ENCODE results near the gene PNPT1. TPM values are rescaled to one million over a fixed set of nuclear protein-coding genes. Genes with fewer than 3 reads are reported as not detected.
"Not testable (repeated sequence)": the region's sequence is repeated elsewhere in the genome, so short reads cannot be mapped to it uniquely, and the experiment has no call there.

Gene PNPT1
- total and polyA plus RNA-seq, 2 donors (not counting 3 experiments of a cell fraction or from before 2014, with no cell fraction given), result 6.6 to 32.4 TPM

- H3K36me3 ChIP-seq (ENCODE audit: control insufficient read depth in 2 of 2, extremely low read depth in 1 of 2, insufficient read depth in 2 of 2, low read length in 2 of 2); H4K20me1 ChIP-seq (replicated peaks; ENCODE audit: control insufficient read depth, extremely low read depth, insufficient read depth, low read length); dilution Hi-C loops (cut with MboI; ENCODE audit: extremely low pct_ligation_motif_present, low sequenced_read_pairs); FAIRE-seq; H3K4me1 ChIP-seq (ENCODE audit: control insufficient read depth, extremely low read depth, insufficient read depth, low read length); H3K9me3 ChIP-seq (replicated peaks; ENCODE audit: control insufficient read depth, insufficient read depth, low read length); H3K27me3 ChIP-seq (ENCODE audit: control insufficient read depth in 2 of 2, insufficient read depth in 2 of 2, low read length in 2 of 2); intact Hi-C loops (cut with micrococcal nuclease); H3K9ac ChIP-seq (replicated peaks; ENCODE audit: extremely low read depth, insufficient read depth, low read length); POLR2A ChIA-PET; BruUV-seq (replicated peaks); H3K27ac ChIP-seq (ENCODE audit: insufficient read depth, low read depth, low read length); H3K4me2 ChIP-seq (ENCODE audit: insufficient read depth, low read length); DNase-seq (ENCODE audit: low read depth, low spot score); H3K4me3 ChIP-seq (replicated peaks in 1 of 3; ENCODE audit: insufficient read depth in 1 of 3, low read depth in 1 of 3, low read length in 3 of 3); H2AFZ ChIP-seq (ENCODE audit: low read depth, low read length); H3K9me1 ChIP-seq (replicated peaks; ENCODE audit: control insufficient read depth, extremely low read depth, insufficient read depth, low read length): not testable (repeated sequence)
- CTCF ChIA-PET, result interaction anchor here (1.0 kb wide), 1 partner anchor 10 kb away, joined by 3 read pairs; no protein-coding TSS in a partner anchor
- H3K79me2 ChIP-seq (ENCODE audit: control insufficient read depth, insufficient read depth, low read length), result peaks cover 16% of the 10 kb centered on the region
These were observed 96.8 kb downstream of the PNPT1 start for GRCh38 chr2:55596795-55597194.

GRCh38 chr2:55595536-55595935 lies 98.1 kb downstream of the PNPT1 start:
- Histone ChIP-seq H3K9me1 (replicated peaks; ENCODE audit: control insufficient read depth, extremely low read depth, insufficient read depth, low read length) (no peaks in the 10 kb centered on the region), H3K36me3 (ENCODE audit: control insufficient read depth in 2 of 2, extremely low read depth in 1 of 2, insufficient read depth in 2 of 2, low read length in 2 of 2) (peaks cover 2 to 4% of the 10 kb centered on the region in 2 experiments), H3K27me3 (ENCODE audit: control insufficient read depth in 2 of 2, insufficient read depth in 2 of 2, low read length in 2 of 2) (no peaks in the 10 kb centered on the region), H3K4me2 (ENCODE audit: insufficient read depth, low read length) (no peak overlapping the region), H3K9ac (replicated peaks; ENCODE audit: extremely low read depth, insufficient read depth, low read length) (no peak overlapping the region), H2AFZ (ENCODE audit: low read depth, low read length) (no peak overlapping the region), H4K20me1 (replicated peaks; ENCODE audit: control insufficient read depth, extremely low read depth, insufficient read depth, low read length) (peaks cover 2% of the 10 kb centered on the region), H3K4me3 (replicated peaks in 1 of 3; ENCODE audit: insufficient read depth in 1 of 3, low read depth in 1 of 3, low read length in 3 of 3) (no peak overlapping the region), H3K4me1 (ENCODE audit: control insufficient read depth, extremely low read depth, insufficient read depth, low read length) (no peaks in the 10 kb centered on the region), H3K27ac (ENCODE audit: insufficient read depth, low read depth, low read length) (no peak overlapping the region), H3K79me2 (ENCODE audit: control insufficient read depth, insufficient read depth, low read length) (peaks cover 14% of the 10 kb centered on the region), H3K9me3 (replicated peaks; ENCODE audit: control insufficient read depth, insufficient read depth, low read length) (no peaks in the 10 kb centered on the region)
- no peak for TF ChIP-seq EZH2 (IDR thresholded peaks at IDR 0.05; ENCODE audit: borderline replicate concordance, low read depth, low read length, severe bottlenecking)
- TF ChIP-seq MYC (IDR thresholded peaks at IDR 0.05; ENCODE audit: low read depth, low read length), result no peak
- no peak for TF ChIP-seq POLR2A (IDR thresholded peaks at IDR 0.05; ENCODE audit: low read depth, low read length)
- no peak for TF ChIP-seq MAX (IDR thresholded peaks at IDR 0.05; ENCODE audit: insufficient read depth, insufficient read length)
- TF ChIP-seq GATA2 (IDR thresholded peaks at IDR 0.05; ENCODE audit: insufficient read depth, insufficient read length, low read depth, low read length), result no peak
- no peak for TF ChIP-seq JUN (IDR thresholded peaks at IDR 0.05; ENCODE audit: borderline replicate concordance, insufficient read depth, insufficient read length, low read depth)
- TF ChIP-seq, protein P1, sequence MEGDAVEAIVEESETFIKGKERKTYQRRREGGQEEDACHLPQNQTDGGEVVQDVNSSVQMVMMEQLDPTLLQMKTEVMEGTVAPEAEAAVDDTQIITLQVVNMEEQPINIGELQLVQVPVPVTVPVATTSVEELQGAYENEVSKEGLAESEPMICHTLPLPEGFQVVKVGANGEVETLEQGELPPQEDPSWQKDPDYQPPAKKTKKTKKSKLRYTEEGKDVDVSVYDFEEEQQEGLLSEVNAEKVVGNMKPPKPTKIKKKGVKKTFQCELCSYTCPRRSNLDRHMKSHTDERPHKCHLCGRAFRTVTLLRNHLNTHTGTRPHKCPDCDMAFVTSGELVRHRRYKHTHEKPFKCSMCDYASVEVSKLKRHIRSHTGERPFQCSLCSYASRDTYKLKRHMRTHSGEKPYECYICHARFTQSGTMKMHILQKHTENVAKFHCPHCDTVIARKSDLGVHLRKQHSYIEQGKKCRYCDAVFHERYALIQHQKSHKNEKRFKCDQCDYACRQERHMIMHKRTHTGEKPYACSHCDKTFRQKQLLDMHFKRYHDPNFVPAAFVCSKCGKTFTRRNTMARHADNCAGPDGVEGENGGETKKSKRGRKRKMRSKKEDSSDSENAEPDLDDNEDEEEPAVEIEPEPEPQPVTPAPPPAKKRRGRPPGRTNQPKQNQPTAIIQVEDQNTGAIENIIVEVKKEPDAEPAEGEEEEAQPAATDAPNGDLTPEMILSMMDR (IDR thresholded peaks at IDR 0.05; ENCODE audit: extremely low read depth in 1 of 2, insufficient read depth in 1 of 2, low read depth in 1 of 2, low read length in 2 of 2), result no peak
- no peak for TF ChIP-seq FOS (IDR thresholded peaks at IDR 0.05; ENCODE audit: borderline replicate concordance, insufficient read depth, low read length)
- no peak for TF ChIP-seq POLR2AphosphoS5 (IDR thresholded peaks at IDR 0.05; ENCODE audit: insufficient read depth, low read depth, low read length)
- POLR2A ChIA-PET, result no interaction called here
- DNase-seq (ENCODE audit: low read depth, low spot score) (no peak), FAIRE-seq (no peak)
- CTCF ChIA-PET, result no interaction called here
- no TSS peak for BruUV-seq (replicated peaks)
- intact Hi-C loops (cut with micrococcal nuclease), result no loop called here
- dilution Hi-C loops (cut with MboI; ENCODE audit: extremely low pct_ligation_motif_present, low sequenced_read_pairs), result no loop called here
